ENCODE data around the gene PTCD1. TPM values are rescaled to one million over a fixed set of nuclear protein-coding genes. Genes with fewer than 3 reads are reported as not detected.

The PTCD1 gene
- total RNA-seq, 1 experiment from 2014 or later: 11.1 TPM

DNA sequence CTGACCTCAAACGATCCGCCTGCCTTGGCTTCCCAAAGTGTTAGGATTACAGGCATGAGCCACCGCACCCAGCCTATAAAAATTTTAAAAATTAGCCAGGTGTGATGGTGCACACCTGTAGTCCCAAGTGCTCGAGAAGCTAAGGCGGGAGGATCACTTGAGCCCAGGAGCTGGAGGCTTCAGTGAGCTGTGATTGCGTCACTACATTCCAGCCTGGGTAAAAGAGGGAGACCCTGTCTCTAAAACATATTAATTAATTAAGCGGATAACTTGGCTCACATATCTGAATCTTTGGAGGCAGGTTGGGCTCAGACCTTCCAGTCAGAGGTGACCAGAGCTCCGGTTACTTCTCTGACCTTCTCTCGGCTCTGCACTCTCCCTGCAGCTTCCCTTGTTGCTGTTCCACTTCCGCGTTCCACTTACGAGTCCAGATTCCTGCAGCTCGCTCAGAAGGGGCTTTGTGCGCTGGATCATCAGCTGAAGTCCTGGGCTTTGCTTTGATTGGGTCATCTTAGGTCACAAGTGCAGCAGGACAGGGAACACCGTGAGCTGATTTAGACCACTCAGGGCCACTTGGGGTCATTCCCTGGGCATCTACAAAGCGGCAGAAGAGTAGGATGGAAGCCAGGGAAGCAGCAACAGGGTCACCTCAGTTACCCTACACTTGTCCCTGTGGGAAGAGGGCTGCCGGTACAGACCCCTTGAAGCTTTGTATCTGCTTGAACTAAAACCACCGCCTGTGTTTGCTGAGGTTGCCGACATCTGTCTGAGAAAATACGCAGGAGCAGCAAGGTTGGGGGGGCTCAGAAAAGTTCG lies 66.1 kb downstream of the PTCD1 start:
- no peak for DNase-seq (ENCODE audit: low spot score)
- Mint-ChIP-seq H3K27ac (no peak overlapping the region; the same call in 1 of the 2 replicates), H3K9me3 (no peaks in the 10 kb centered on the region), H3K4me1 (peaks cover 10% of the 10 kb centered on the region), H3K4me3 (peak overlapping the region; percentile 84), H3K36me3 (peaks cover under 1% of the 10 kb centered on the region), H3K27me3 (ENCODE audit: low read depth) (peaks cover 12% of the 10 kb centered on the region)
- ChIA-PET POLR2A (interaction anchor here (0.5 to 2.0 kb wide), 3 partner anchors 15 to 36 kb away, joined by 3 to 8 read pairs (median 3); partner anchors contain the start of genes BUD31 and PDAP1), CTCF (interaction anchor here (0.7 to 2.7 kb wide), 3 partner anchors 13 to 62 kb away, joined by 3 to 10 read pairs (median 9); no protein-coding TSS in a partner anchor)
- no peak for ATAC-seq
- TF ChIP-seq, protein P1, sequence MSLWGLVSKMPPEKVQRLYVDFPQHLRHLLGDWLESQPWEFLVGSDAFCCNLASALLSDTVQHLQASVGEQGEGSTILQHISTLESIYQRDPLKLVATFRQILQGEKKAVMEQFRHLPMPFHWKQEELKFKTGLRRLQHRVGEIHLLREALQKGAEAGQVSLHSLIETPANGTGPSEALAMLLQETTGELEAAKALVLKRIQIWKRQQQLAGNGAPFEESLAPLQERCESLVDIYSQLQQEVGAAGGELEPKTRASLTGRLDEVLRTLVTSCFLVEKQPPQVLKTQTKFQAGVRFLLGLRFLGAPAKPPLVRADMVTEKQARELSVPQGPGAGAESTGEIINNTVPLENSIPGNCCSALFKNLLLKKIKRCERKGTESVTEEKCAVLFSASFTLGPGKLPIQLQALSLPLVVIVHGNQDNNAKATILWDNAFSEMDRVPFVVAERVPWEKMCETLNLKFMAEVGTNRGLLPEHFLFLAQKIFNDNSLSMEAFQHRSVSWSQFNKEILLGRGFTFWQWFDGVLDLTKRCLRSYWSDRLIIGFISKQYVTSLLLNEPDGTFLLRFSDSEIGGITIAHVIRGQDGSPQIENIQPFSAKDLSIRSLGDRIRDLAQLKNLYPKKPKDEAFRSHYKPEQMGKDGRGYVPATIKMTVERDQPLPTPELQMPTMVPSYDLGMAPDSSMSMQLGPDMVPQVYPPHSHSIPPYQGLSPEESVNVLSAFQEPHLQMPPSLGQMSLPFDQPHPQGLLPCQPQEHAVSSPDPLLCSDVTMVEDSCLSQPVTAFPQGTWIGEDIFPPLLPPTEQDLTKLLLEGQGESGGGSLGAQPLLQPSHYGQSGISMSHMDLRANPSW (CRISPR knock-in tag; conservative IDR thresholded peaks at IDR 0.05; ENCODE audit: low read depth): no peak
- peak; percentile 43; the same call in 1 of the 2 replicates for TF ChIP-seq GABPB1 (CRISPR knock-in tag; IDR thresholded peaks at IDR 0.05)

DNA sequence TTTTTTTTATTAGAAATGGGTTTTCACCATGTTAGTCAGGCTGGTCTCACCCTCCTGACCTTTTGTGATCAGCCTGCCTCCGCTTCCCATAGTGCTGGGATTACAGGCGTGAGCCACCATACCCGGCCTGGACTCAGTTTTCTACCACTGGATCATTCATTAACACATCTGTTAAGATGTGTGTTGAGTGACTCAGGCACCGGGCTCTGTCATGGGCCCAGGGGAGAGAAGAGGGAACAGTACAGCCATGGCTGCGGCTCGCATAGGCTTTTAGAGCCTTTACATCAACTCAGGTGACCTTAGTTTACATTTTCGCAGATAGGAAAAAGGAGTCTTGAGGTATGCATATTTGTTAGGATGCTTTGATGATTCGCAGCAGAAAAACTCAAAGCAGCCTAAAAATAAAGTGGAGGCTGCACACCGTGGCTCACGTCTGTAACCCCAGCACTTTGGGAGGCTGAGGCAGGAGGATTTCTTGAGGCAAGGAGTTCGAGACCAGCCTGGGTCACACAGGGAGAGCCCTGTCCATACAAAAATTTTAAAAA lies 67.2 kb downstream of the PTCD1 start:
- TF ChIP-seq, protein P2, sequence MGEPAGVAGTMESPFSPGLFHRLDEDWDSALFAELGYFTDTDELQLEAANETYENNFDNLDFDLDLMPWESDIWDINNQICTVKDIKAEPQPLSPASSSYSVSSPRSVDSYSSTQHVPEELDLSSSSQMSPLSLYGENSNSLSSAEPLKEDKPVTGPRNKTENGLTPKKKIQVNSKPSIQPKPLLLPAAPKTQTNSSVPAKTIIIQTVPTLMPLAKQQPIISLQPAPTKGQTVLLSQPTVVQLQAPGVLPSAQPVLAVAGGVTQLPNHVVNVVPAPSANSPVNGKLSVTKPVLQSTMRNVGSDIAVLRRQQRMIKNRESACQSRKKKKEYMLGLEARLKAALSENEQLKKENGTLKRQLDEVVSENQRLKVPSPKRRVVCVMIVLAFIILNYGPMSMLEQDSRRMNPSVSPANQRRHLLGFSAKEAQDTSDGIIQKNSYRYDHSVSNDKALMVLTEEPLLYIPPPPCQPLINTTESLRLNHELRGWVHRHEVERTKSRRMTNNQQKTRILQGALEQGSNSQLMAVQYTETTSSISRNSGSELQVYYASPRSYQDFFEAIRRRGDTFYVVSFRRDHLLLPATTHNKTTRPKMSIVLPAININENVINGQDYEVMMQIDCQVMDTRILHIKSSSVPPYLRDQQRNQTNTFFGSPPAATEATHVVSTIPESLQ (CRISPR knock-in tag; IDR thresholded peaks at IDR 0.05): no peak
- TF ChIP-seq, protein P3, sequence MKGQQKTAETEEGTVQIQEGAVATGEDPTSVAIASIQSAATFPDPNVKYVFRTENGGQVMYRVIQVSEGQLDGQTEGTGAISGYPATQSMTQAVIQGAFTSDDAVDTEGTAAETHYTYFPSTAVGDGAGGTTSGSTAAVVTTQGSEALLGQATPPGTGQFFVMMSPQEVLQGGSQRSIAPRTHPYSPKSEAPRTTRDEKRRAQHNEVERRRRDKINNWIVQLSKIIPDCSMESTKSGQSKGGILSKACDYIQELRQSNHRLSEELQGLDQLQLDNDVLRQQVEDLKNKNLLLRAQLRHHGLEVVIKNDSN (CRISPR knock-in tag; IDR thresholded peaks at IDR 0.05): no peak
- TF ChIP-seq, protein P4, sequence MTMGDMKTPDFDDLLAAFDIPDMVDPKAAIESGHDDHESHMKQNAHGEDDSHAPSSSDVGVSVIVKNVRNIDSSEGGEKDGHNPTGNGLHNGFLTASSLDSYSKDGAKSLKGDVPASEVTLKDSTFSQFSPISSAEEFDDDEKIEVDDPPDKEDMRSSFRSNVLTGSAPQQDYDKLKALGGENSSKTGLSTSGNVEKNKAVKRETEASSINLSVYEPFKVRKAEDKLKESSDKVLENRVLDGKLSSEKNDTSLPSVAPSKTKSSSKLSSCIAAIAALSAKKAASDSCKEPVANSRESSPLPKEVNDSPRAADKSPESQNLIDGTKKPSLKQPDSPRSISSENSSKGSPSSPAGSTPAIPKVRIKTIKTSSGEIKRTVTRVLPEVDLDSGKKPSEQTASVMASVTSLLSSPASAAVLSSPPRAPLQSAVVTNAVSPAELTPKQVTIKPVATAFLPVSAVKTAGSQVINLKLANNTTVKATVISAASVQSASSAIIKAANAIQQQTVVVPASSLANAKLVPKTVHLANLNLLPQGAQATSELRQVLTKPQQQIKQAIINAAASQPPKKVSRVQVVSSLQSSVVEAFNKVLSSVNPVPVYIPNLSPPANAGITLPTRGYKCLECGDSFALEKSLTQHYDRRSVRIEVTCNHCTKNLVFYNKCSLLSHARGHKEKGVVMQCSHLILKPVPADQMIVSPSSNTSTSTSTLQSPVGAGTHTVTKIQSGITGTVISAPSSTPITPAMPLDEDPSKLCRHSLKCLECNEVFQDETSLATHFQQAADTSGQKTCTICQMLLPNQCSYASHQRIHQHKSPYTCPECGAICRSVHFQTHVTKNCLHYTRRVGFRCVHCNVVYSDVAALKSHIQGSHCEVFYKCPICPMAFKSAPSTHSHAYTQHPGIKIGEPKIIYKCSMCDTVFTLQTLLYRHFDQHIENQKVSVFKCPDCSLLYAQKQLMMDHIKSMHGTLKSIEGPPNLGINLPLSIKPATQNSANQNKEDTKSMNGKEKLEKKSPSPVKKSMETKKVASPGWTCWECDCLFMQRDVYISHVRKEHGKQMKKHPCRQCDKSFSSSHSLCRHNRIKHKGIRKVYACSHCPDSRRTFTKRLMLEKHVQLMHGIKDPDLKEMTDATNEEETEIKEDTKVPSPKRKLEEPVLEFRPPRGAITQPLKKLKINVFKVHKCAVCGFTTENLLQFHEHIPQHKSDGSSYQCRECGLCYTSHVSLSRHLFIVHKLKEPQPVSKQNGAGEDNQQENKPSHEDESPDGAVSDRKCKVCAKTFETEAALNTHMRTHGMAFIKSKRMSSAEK (CRISPR knock-in tag; IDR thresholded peaks at IDR 0.05; ENCODE audit: borderline replicate concordance): no peak
- TF ChIP-seq TP53 (CRISPR knock-in tag; IDR thresholded peaks at IDR 0.05): no peak
- no peak for TF ChIP-seq ZNF121 (CRISPR knock-in tag; IDR thresholded peaks at IDR 0.05)
- TF ChIP-seq, protein P5, sequence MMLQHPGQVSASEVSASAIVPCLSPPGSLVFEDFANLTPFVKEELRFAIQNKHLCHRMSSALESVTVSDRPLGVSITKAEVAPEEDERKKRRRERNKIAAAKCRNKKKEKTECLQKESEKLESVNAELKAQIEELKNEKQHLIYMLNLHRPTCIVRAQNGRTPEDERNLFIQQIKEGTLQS (CRISPR knock-in tag; conservative IDR thresholded peaks at IDR 0.05): no peak
- TF ChIP-seq, protein P6, sequence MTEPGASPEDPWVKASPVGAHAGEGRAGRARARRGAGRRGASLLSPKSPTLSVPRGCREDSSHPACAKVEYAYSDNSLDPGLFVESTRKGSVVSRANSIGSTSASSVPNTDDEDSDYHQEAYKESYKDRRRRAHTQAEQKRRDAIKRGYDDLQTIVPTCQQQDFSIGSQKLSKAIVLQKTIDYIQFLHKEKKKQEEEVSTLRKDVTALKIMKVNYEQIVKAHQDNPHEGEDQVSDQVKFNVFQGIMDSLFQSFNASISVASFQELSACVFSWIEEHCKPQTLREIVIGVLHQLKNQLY (CRISPR knock-in tag; IDR thresholded peaks at IDR 0.05): no peak
- TF ChIP-seq ZBTB21 (CRISPR knock-in tag; IDR thresholded peaks at IDR 0.05; ENCODE audit: borderline replicate concordance): no peak
- TF ChIP-seq, protein P7, sequence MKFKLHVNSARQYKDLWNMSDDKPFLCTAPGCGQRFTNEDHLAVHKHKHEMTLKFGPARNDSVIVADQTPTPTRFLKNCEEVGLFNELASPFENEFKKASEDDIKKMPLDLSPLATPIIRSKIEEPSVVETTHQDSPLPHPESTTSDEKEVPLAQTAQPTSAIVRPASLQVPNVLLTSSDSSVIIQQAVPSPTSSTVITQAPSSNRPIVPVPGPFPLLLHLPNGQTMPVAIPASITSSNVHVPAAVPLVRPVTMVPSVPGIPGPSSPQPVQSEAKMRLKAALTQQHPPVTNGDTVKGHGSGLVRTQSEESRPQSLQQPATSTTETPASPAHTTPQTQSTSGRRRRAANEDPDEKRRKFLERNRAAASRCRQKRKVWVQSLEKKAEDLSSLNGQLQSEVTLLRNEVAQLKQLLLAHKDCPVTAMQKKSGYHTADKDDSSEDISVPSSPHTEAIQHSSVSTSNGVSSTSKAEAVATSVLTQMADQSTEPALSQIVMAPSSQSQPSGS (CRISPR knock-in tag; IDR thresholded peaks at IDR 0.05; ENCODE audit: borderline replicate concordance, low read depth): no peak
- no peak for TF ChIP-seq TCF7 (CRISPR knock-in tag; IDR thresholded peaks at IDR 0.05; ENCODE audit: low read depth)
- TF ChIP-seq, protein P8, sequence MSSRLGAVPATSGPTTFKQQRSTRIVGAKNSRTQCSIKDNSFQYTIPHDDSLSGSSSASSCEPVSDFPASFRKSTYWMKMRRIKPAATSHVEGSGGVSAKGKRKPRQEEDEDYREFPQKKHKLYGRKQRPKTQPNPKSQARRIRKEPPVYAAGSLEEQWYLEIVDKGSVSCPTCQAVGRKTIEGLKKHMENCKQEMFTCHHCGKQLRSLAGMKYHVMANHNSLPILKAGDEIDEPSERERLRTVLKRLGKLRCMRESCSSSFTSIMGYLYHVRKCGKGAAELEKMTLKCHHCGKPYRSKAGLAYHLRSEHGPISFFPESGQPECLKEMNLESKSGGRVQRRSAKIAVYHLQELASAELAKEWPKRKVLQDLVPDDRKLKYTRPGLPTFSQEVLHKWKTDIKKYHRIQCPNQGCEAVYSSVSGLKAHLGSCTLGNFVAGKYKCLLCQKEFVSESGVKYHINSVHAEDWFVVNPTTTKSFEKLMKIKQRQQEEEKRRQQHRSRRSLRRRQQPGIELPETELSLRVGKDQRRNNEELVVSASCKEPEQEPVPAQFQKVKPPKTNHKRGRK (CRISPR knock-in tag; IDR thresholded peaks at IDR 0.05; ENCODE audit: borderline replicate concordance): no peak
- no peak for TF ChIP-seq ZNF138 (CRISPR knock-in tag; conservative IDR thresholded peaks at IDR 0.05)
- TF ChIP-seq GRHL2 (CRISPR knock-in tag; IDR thresholded peaks at IDR 0.05; ENCODE audit: insufficient replicate concordance, severe bottlenecking): no peak
- no peak for TF ChIP-seq NFE2L1 (CRISPR knock-in tag; IDR thresholded peaks at IDR 0.05)
- no peak for TF ChIP-seq ETV6 (CRISPR knock-in tag; IDR thresholded peaks at IDR 0.05)
- POLR2A ChIA-PET: interaction anchor here (2.0 kb wide), 1 partner anchor 22 kb away, joined by 8 read pairs; no protein-coding TSS in a partner anchor
- Mint-ChIP-seq H3K4me1 (peaks cover 16% of the 10 kb centered on the region), H3K4me3 (no peak overlapping the region), H3K9me3 (no peaks in the 10 kb centered on the region), H3K27me3 (ENCODE audit: low read depth) (peaks cover 12% of the 10 kb centered on the region), H3K27ac (no peak overlapping the region), H3K36me3 (no peaks in the 10 kb centered on the region)
- no peak for ATAC-seq
- DNase-seq (ENCODE audit: low spot score): no peak
- CTCF ChIA-PET: no interaction called here

Measured in WTC11 (cell line).